Measurements from ENCODE around the gene TEDDM1.

The TEDDM1 gene

GRCh38 chr1:182351790-182352364 lies 48.6 kb downstream of the TEDDM1 start:
- no peak for ATAC-seq
- TF ChIP-seq OSR1 (CRISPR knock-in tag; IDR thresholded peaks at IDR 0.05) (no peak), ISL1 (CRISPR knock-in tag; IDR thresholded peaks at IDR 0.05) (no peak), ZNF70 (CRISPR knock-in tag; IDR thresholded peaks at IDR 0.05) (no peak), ARNTL (CRISPR knock-in tag; IDR thresholded peaks at IDR 0.05; ENCODE audit: borderline replicate concordance, low read depth) (no peak), POU6F1 (CRISPR knock-in tag; IDR thresholded peaks at IDR 0.05; ENCODE audit: borderline replicate concordance, low read depth) (no peak), PPARA (CRISPR knock-in tag; IDR thresholded peaks at IDR 0.05; ENCODE audit: borderline replicate concordance) (no peak), ESRRG (CRISPR knock-in tag; IDR thresholded peaks at IDR 0.05) (no peak)

GRCh38 chr1:182350839-182351238 lies 49.6 kb downstream of the TEDDM1 start:
- no peak for ATAC-seq
- TF ChIP-seq CSDC2 (CRISPR knock-in tag; IDR thresholded peaks at IDR 0.05) (no peak), CSRNP3 (CRISPR knock-in tag; IDR thresholded peaks at IDR 0.05) (no peak), TOX (CRISPR knock-in tag; IDR thresholded peaks at IDR 0.05; ENCODE audit: borderline replicate concordance) (no peak), ZFP30 (CRISPR knock-in tag; IDR thresholded peaks at IDR 0.05) (no peak), ZFP3 (CRISPR knock-in tag; IDR thresholded peaks at IDR 0.05) (no peak), SNAI2 (CRISPR knock-in tag; IDR thresholded peaks at IDR 0.05) (no peak), BACH2 (CRISPR knock-in tag; IDR thresholded peaks at IDR 0.05; ENCODE audit: borderline replicate concordance) (no peak), GLIS3 (CRISPR knock-in tag; IDR thresholded peaks at IDR 0.05) (no peak)

GRCh38 chr1:182348961-182349747 lies 51.3 kb downstream of the TEDDM1 start:
- TF ChIP-seq ZNF70 (CRISPR knock-in tag; IDR thresholded peaks at IDR 0.05) (no peak), PATZ1 (CRISPR knock-in tag; IDR thresholded peaks at IDR 0.05; ENCODE audit: borderline replicate concordance) (no peak), RARB (CRISPR knock-in tag; IDR thresholded peaks at IDR 0.05) (no peak), SNAI2 (CRISPR knock-in tag; IDR thresholded peaks at IDR 0.05) (no peak), TSHZ2 (CRISPR knock-in tag; IDR thresholded peaks at IDR 0.05) (no peak), ESRRG (CRISPR knock-in tag; IDR thresholded peaks at IDR 0.05) (no peak), CSDC2 (CRISPR knock-in tag; IDR thresholded peaks at IDR 0.05) (no peak), ARNTL (CRISPR knock-in tag; IDR thresholded peaks at IDR 0.05; ENCODE audit: borderline replicate concordance, low read depth) (no peak), CSRNP3 (CRISPR knock-in tag; IDR thresholded peaks at IDR 0.05) (no peak), BACH2 (CRISPR knock-in tag; IDR thresholded peaks at IDR 0.05; ENCODE audit: borderline replicate concordance) (no peak), PPARA (CRISPR knock-in tag; IDR thresholded peaks at IDR 0.05; ENCODE audit: borderline replicate concordance) (no peak), TCF4 (CRISPR knock-in tag; IDR thresholded peaks at IDR 0.05; ENCODE audit: borderline replicate concordance) (no peak), GLIS3 (CRISPR knock-in tag; IDR thresholded peaks at IDR 0.05) (no peak), ZFP3 (CRISPR knock-in tag; IDR thresholded peaks at IDR 0.05) (no peak), ZNF8 (CRISPR knock-in tag; IDR thresholded peaks at IDR 0.05) (no peak), ISL1 (CRISPR knock-in tag; IDR thresholded peaks at IDR 0.05) (no peak), OSR1 (CRISPR knock-in tag; IDR thresholded peaks at IDR 0.05) (no peak)
- ATAC-seq = no peak; the same call in 2 of the 3 replicates
